ENCODE measurements around the gene MRAS.
"Not testable (repeated sequence)": the region's sequence is repeated elsewhere in the genome, so short reads cannot be mapped to it uniquely, and the experiment has no call there.

The MRAS gene

DNA sequence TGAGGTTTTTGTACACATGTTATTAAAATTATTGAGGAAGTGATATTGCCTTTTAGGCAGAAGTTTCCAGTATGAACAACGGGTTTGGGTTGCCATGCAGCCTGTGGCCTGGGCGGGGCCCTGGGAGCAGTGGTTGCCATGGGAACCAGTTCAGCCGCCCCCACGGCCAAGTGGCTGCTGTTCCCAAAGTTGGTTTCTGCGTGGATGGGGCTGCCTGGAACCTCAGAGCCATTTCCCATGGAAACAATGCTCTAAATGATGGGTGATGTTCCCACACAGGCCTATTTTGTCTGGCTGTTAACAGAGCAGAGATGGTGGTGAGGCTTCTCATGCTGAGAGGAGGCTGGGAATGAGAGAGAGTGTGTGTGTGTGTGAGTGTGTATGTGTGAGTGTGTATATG, 19.5 kb downstream of the MRAS start:
- DNase-seq = no peak

DNA sequence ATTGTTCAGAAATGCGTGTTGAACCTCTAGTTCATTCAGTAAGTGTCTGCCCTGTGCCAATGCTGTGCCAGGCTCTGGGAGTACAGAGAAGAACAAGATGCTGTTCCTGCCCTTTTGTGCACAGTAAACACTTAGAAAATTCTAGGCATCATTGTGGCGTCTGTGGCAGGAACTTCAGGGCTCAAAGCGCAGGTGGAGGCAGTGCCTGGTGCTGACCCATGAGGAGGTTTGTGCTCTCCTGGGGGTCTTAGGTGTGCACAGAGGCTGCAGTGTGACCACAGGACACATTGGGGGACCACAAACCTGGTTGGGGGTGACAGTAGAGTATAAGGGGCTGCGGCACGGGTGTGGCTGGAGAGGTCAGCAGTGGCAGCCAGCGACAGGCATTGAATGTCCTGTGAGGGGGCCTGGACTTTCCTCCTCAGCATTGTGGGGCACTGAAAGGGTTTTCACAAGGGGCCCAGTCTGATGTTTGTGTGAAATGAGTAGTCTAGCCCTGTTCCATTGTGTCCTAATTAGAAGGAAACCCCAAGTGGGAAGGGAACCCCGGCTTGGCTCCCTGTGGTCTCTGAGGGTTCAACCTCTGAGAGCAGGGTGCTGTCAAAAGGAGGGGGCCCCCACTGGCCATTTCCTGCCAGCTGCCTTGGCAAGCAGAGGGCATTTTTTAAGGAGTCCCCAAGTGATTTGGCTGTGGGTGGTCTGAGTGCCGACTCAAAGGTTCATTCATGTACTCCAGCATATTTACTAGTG, 20.9 kb downstream of the MRAS start:
- no peak for DNase-seq

DNA sequence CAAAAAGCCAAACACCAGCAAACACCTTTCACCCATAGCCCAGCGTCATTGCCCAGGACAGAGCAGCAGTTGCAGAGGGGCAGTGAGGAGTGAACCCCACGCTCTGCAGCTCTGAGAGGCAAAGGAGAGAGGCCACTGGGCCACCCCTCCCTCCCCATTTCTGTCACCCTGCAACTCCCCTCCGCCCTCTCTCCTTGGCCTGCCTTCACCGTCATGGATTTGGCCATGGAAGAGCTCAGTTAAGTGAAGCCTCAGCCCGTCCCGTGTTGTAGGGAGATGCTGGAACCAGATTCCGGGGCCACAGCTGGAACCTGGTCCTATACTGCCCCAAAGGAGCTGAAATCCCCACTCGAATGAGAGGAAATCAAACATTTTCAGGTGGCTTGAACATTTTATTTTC, 21.9 kb downstream of the MRAS start:
- DNase-seq = no peak

- no peak for DNase-seq
These were observed 22.9 kb downstream of the MRAS start for GRCh38 chr3:138371070-138371965.

- DNase-seq = no peak
These were observed 24.8 kb downstream of the MRAS start for GRCh38 chr3:138373087-138373735.

GRCh38 chr3:138373736-138374094, 25.3 kb downstream of the MRAS start:
- DNase-seq = no peak

- no peak for DNase-seq
These were observed 26.3 kb downstream of the MRAS start for GRCh38 chr3:138374573-138375134.

- DNase-seq = no peak
These were observed 27.1 kb downstream of the MRAS start for GRCh38 chr3:138375447-138375846.

- DNase-seq = no peak
These were observed 28.3 kb downstream of the MRAS start for GRCh38 chr3:138376663-138377062.

DNA sequence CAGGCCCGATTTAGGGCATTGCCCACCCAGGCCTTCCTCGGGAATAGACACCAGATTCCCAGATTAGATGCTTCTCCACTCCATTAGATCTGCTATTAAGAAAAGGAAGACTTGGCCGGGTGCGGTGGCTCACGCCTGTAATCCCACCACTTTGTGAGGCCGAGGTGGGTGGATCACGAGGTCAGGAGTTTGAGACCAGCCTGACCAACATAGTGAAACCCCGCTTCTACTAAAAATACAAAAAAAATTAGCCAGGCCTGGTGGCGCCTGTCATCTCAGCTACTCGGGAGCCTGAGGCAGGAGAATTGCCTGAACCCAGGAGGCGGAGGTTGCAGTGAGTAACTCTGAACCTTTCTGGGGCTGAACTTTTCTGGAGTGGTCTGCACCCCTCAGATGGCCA, 28.8 kb downstream of the MRAS start:
- not testable (repeated sequence) for DNase-seq

- no peak for DNase-seq
These were observed 29.4 kb downstream of the MRAS start for GRCh38 chr3:138377804-138378203.

- no peak for DNase-seq
These were observed 30.0 kb downstream of the MRAS start for GRCh38 chr3:138378331-138378730.

GRCh38 chr3:138378990-138379389, 30.6 kb downstream of the MRAS start:
- no peak for DNase-seq

- DNase-seq = no peak
These were observed 33.1 kb downstream of the MRAS start for GRCh38 chr3:138381413-138381901.

GRCh38 chr3:138381950-138382715, 33.8 kb downstream of the MRAS start:
- no peak for DNase-seq

DNA sequence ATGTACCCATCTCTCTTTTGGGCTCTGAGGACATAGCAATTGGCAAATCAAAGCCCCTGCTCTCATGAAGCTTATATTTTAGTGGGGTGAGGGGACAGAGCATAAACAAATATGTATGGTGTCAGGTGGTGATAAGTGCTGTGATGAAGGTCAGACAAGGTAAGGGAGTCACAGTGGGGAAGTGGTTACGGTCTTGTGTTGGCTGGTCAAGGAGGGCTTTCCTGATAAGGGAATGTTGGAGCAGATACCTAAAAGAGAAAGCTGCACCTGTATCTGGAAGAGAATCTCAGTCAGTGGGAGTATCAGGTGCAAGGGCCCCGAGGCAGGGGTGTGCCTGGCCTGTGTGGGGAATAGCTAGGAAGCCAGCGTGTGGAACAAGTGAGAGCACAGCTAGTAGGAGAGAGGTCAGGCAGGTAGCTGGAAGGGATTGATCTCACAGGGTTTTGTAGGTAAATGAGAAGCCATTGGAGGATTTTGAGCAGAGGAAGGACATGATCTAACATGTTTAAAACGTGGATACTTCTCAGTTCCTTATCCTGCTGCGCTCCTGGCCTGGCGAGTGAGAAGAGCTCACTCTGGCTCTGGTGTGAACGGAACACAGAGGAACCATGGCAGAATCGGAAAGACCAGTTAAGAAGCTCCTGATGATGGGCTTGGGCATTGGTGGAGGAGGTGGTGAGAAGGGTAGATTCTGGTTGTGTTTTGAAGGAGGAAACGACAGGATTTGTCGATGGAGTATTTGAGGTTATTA, 35.5 kb downstream of the MRAS start:
- DNase-seq = no peak

GRCh38 chr3:138384531-138384930, 36.2 kb downstream of the MRAS start:
- no peak for DNase-seq

GRCh38 chr3:138384976-138385375, 36.6 kb downstream of the MRAS start:
- DNase-seq = no peak

DNA sequence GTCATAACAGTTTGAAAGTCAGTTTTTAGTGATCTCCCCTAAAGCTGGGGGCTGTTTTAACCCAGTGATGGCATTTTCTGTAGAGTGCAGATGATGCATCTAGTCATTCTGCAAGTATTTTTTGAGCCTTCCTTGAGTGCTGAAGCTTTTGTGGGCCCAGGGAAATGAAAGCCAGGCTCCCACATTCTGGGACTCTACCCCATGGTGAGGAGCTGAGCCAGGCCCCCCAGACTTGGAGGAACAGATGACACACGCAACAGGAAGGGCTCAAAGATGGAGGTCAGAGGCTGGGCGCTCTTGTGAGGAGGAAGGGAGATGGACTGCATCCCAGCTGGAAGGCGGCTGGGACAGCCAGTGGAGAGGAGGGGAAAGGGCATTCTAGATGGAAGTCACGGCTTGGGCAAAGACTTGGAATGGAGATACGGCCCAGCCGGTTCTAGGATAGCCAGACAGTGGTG, 40.8 kb downstream of the MRAS start:
- DNase-seq = no peak

DNA sequence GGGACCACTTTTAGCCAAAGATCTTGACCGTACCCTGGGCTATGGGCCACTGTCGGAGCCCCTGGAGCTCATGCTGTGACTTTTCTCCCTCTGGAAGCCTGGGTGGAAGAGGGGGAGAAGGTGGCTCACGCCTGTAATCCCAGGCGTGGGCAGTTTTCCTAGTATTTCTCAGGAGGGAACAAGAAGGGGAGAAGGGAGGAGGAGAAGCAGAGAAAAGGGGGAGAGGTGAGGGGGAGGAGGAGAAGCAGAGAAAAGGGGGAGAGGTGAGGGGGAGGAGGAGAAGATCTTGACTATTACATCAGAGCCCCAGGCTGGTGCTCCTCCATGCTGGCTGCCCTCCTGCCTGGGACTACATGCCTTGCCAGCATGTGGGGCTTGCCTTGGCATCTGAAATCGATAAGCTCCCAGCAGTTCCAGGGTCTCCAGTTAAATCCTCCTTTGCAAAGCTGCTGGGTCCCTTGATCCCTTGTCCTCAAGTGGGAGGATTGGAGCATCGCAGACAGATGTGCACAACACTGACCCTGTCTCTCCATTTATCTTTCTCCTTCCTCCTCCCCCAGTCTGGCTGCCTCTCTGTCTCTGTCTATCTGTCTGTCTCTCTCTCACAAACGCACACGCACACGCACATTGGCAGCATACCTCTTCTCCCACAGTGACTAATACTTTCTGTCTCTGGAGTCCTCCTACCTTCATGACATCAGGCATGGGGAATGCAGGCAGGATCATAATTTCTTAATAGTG, 41.6 kb downstream of the MRAS start:
- no peak for DNase-seq

DNA sequence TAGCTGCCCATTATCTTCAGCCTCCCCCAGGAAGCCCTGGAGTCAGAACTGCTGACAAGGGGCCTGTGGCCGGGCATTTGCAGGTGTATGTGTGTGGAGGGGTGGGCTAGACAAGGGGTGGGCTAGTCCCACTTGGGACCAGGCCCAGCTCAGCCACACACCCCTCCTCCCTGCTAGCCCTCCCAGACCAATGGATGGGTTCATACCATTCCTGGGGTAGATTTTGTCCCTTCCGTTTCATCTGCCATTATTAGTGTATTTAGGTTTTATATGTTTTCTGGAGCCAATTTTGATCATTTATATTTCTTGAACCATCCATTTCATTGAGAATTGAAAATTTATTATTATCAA, 42.2 kb downstream of the MRAS start:
- no peak for DNase-seq

Data from activated naive CD4-positive, alpha-beta T cell treated with Interleukin-2 at 50 U/mL for 16 hours (primary cell).